Measurements from ENCODE around the gene KCNMB1. TPM values are rescaled to one million over a fixed set of nuclear protein-coding genes. Genes with fewer than 3 reads are reported as not detected.

Gene KCNMB1
- total RNA-seq, 4 donors from 2014 or later, result 0.18 to 1.5 (median 0.81) TPM

DNA sequence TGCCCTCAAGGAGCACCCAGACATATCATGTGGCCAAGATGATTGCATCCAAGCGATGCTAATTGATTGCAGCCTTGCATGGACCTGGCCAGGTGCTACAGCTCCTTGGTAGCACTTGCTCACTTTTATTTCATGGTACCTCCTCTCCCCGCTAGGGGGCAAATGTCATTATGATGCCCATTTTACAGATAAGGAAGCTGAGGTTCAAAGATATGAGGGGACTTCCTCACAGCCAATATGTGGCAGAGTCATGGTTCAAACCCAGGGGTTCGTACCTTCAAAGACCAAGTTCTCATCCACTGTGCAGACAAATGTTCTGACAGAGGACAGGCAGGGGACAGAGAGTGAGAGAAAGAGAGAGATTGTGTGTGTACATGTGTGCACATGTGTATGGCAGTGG lies 21.9 kb upstream of the KCNMB1 start:
- no peak for DNase-seq
- Histone ChIP-seq H3K4me1 (no peaks in the 10 kb centered on the region), H3K4me3 (no peak overlapping the region), H3K9me3 (no peaks in the 10 kb centered on the region), H3K27me3 (no peaks in the 10 kb centered on the region), H3K36me3 (no peaks in the 10 kb centered on the region), H3K27ac (no peak overlapping the region)
- TF ChIP-seq POLR2A (IDR thresholded peaks at IDR 0.05), result no peak
- TF ChIP-seq, protein P1, sequence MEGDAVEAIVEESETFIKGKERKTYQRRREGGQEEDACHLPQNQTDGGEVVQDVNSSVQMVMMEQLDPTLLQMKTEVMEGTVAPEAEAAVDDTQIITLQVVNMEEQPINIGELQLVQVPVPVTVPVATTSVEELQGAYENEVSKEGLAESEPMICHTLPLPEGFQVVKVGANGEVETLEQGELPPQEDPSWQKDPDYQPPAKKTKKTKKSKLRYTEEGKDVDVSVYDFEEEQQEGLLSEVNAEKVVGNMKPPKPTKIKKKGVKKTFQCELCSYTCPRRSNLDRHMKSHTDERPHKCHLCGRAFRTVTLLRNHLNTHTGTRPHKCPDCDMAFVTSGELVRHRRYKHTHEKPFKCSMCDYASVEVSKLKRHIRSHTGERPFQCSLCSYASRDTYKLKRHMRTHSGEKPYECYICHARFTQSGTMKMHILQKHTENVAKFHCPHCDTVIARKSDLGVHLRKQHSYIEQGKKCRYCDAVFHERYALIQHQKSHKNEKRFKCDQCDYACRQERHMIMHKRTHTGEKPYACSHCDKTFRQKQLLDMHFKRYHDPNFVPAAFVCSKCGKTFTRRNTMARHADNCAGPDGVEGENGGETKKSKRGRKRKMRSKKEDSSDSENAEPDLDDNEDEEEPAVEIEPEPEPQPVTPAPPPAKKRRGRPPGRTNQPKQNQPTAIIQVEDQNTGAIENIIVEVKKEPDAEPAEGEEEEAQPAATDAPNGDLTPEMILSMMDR (IDR thresholded peaks at IDR 0.05), result peak in 1 of 6 experiments; percentile 10

DNA sequence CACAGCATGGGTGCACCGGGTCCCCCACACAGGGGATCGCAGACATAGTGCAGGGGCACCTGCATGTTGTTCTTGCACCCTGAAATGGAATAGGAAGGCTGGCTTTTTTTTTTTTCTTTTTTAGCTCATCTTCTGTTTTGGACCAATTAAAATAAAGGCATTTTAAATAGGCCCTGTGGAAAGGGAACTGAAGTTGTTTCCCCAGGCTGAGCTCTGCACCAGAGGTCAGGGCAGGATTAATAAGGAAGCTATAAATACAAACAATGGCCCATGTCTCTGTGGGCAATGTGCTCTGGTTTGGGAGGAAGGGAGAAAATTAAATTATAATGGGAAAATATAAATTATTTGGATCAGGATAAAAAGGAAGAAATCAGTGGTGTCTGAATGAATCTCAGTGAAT lies 21.2 kb upstream of the KCNMB1 start:
- no peak overlapping the region for H3K27ac ChIP-seq
- H3K4me1 ChIP-seq, result no peaks in the 10 kb centered on the region
- DNase-seq, result no peak
- no peaks in the 10 kb centered on the region for H3K9me3 ChIP-seq
- H3K4me3 ChIP-seq, result no peak overlapping the region
- TF ChIP-seq POLR2A (IDR thresholded peaks at IDR 0.05), result no peak
- TF ChIP-seq, protein P1 (IDR thresholded peaks at IDR 0.05), result no peak
- H3K27me3 ChIP-seq, result no peaks in the 10 kb centered on the region
- no peaks in the 10 kb centered on the region for H3K36me3 ChIP-seq

DNA sequence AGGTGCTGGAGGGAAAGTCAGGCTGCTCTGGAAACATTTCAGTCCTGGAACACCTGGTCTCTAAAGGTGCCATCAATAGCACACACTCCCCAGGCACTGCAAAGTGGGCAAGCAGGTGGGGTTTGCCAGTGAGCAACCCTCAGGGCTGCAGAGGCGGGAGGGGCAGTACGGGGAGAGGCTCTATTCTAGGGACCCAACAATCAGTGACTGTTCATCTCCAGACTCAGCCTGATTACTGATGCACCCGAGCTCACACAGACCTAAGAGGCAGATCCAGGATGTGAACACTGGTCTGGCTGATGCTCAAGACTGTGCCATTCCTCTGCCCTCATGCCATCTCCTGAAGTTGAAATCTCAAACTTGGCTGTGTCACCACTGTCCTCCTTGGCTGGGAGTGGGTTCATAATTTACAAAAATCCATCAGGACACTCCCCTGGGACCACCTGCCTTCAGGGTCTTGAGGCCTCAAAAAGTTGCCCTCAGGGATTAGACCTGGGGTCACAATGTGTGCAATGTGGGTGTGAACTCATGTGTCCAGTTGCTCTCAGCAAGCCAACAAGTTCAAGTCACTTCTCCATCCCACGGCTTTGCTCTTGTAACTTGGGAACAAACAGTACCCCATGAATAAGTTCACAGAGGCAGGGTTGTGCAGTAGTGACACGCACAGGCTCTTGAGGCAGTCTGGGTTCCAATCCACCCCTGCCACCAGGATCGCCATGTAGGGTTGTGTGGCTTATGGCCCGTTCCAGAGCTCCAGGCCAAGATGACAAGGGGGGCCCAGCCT lies 19.9 kb upstream of the KCNMB1 start:
- H3K9me3 ChIP-seq, result no peaks in the 10 kb centered on the region
- no peak overlapping the region for H3K4me3 ChIP-seq
- no peak for TF ChIP-seq POLR2A (IDR thresholded peaks at IDR 0.05)
- TF ChIP-seq, protein P1 (IDR thresholded peaks at IDR 0.05), result no peak
- H3K27ac ChIP-seq, result no peak overlapping the region
- no peak for DNase-seq
- H3K4me1 ChIP-seq, result no peaks in the 10 kb centered on the region
- no peaks in the 10 kb centered on the region for H3K36me3 ChIP-seq
- H3K27me3 ChIP-seq, result no peaks in the 10 kb centered on the region

DNA sequence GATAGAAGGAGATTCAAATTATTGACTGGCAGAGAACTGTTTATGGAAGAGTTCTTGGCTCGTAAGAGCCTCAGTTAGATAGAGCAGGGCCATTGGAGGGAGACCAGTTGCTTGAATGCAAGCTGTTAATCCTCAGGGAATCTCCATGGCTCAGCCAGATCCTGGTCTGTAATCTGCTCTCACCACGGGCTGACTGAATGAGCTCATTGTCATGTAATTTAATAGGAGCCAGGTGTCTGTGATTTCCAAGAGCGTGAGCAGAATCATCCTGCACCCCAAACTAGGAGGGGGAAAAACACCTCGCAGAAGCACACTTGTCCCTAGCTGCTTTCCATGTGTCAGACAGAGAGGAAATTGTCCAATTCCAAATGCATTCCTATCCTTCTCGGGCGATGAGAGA lies 19.1 kb upstream of the KCNMB1 start:
- Histone ChIP-seq H3K4me1 (no peaks in the 10 kb centered on the region), H3K4me3 (no peak overlapping the region), H3K27me3 (no peaks in the 10 kb centered on the region), H3K27ac (no peak overlapping the region), H3K36me3 (no peaks in the 10 kb centered on the region), H3K9me3 (no peaks in the 10 kb centered on the region)
- no peak for DNase-seq
- TF ChIP-seq, protein P1 (IDR thresholded peaks at IDR 0.05), result no peak
- no peak for TF ChIP-seq POLR2A (IDR thresholded peaks at IDR 0.05)

DNA sequence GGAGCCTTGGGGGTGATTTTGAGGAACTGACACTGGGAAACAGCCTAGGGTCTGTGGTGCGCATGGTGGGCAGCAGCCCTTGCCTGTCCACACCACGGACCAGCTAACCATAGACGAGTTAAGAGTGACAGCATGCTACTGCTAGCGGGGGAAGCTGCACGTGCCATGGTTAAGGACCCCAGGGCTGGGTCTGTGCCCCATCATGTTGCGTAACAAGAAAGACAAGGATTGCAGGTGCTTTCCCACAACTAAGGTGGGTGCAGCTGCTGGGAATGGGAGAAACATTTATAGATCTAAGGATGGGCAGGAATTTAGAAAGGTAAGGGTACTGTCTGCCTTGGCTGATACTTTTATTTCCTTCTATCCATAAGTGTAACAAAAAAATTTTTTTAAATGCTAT lies 17.9 kb upstream of the KCNMB1 start:
- no peak for DNase-seq
- no peaks in the 10 kb centered on the region for H3K36me3 ChIP-seq
- H3K27me3 ChIP-seq, result no peaks in the 10 kb centered on the region
- no peak overlapping the region for H3K4me3 ChIP-seq
- no peaks in the 10 kb centered on the region for H3K4me1 ChIP-seq
- no peak overlapping the region for H3K27ac ChIP-seq
- H3K9me3 ChIP-seq, result no peaks in the 10 kb centered on the region
- TF ChIP-seq POLR2A (IDR thresholded peaks at IDR 0.05), result no peak
- TF ChIP-seq, protein P1 (IDR thresholded peaks at IDR 0.05), result no peak
